Measurements from ENCODE around the gene NSG1. TPM values are rescaled to one million over a fixed set of nuclear protein-coding genes. Genes with fewer than 3 reads are reported as not detected.

The NSG1 gene
- total and polyA plus RNA-seq, 2 of the 8 experiments (the other 6 are each of a cell fraction or from before 2014, with no cell fraction given), result 35.7 to 61.4 TPM

DNA sequence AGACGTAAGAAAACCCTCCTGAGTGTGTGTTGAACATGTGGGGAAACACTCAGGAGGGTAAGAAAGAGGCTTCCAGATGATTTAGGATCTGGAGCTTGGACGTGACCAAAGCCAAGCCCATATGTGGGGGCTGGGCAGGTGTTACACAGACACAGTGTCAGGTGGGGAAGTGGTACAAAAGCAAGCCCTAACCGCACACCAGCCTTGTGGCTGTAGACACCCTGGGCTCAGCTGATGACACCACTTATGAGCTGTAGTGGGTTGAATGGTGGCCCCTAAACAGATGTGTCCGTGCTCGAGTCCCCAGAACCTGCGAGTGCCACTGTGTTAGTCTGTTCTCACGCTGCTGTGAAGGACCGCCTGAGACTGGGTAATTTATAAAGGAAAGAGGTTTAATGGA is 25.0 kb upstream of the NSG1 start:
- Histone ChIP-seq H3K79me1 (ENCODE audit: low read depth, low read length) (no peaks in the 10 kb centered on the region), H2BK15ac (ENCODE audit: low read length) (no peak overlapping the region), H3K14ac (ENCODE audit: insufficient read length) (no peak overlapping the region), H4K5ac (ENCODE audit: insufficient read length, low read depth, low read length) (no peak overlapping the region), H3K4ac (replicated peaks; ENCODE audit: insufficient read length, low read depth, low read length) (no peak overlapping the region), H3K18ac (ENCODE audit: extremely low read depth, low read length) (no peak overlapping the region), H3K4me2 (ENCODE audit: insufficient read depth in 1 of 2, low read depth in 2 of 2, low read length in 2 of 2) (no peak overlapping the region), H3K79me2 (ENCODE audit: control insufficient read depth in 1 of 2, insufficient read depth in 2 of 2, low read length in 2 of 2) (no peaks in the 10 kb centered on the region), H3K36me3 (ENCODE audit: control insufficient read depth in 2 of 4, insufficient read depth in 4 of 4, low read length in 3 of 4) (no peaks in the 10 kb centered on the region), H3K9me3 (ENCODE audit: insufficient read depth in 2 of 2, low read depth in 1 of 2, low read length in 1 of 2) (0 out of 4 replicates have a peak, but pooled peaks cover 0 to 5% of the 10 kb centered on the region in 2 experiments), H4K91ac (replicated peaks; ENCODE audit: insufficient read length, low read length) (no peak overlapping the region), H2BK20ac (ENCODE audit: low read length) (no peak overlapping the region), H3K4me1 (replicated peaks in 1 of 4; ENCODE audit: control insufficient read depth in 3 of 4, insufficient read depth in 4 of 4, low read length in 3 of 4) (peaks cover 0 to 4% (median 1%) of the 10 kb centered on the region in 4 experiments; a peak in 4 of 7 replicates), H3K56ac (replicated peaks; ENCODE audit: insufficient read length, low read depth, low read length) (no peak overlapping the region), H3K27ac (ENCODE audit: low read depth, low read length) (no peak overlapping the region), H4K20me1 (replicated peaks in 1 of 2; ENCODE audit: control insufficient read depth in 1 of 2, insufficient read depth in 2 of 2, low read length in 2 of 2) (no peaks in the 10 kb centered on the region), H3K9ac (replicated peaks in 1 of 4; ENCODE audit: extremely low read depth in 1 of 4, low read depth in 3 of 4, low read length in 3 of 4) (no peak overlapping the region), H3K23ac (ENCODE audit: insufficient read length) (no peak overlapping the region), H3K23me2 (ENCODE audit: low read depth, low read length) (no peaks in the 10 kb centered on the region), H2BK12ac (ENCODE audit: low read depth, low read length) (no peak overlapping the region), H4K8ac (ENCODE audit: extremely low read depth, insufficient read depth, low read length) (no peak overlapping the region), H2BK120ac (replicated peaks; ENCODE audit: low read depth, low read length) (no peak overlapping the region), H3K27me3 (replicated peaks in 1 of 4; ENCODE audit: control insufficient read depth in 3 of 4, extremely low read depth in 1 of 4, insufficient read depth in 3 of 4, low read length in 3 of 4) (peaks cover 0 to 2% (median 0%) of the 10 kb centered on the region in 4 experiments; a peak in 1 of 7 replicates), H3K4me3 (ENCODE audit: extremely low read depth in 1 of 4, insufficient read depth in 2 of 4, low read depth in 3 of 4, low read length in 4 of 4) (no peak overlapping the region), H2AK5ac (ENCODE audit: low read depth, low read length) (no peak overlapping the region), H2BK5ac (ENCODE audit: low read depth, low read length) (no peak overlapping the region), H2AFZ (ENCODE audit: low read length) (no peak overlapping the region)
- POLR2A ChIA-PET (ENCODE audit: partially characterized antibody), result no interaction called here
- DNase-seq (ENCODE audit: low read depth in 1 of 2, low spot score in 2 of 2) (no peak), FAIRE-seq (no peak)
- CTCF ChIA-PET (ENCODE audit: partially characterized antibody), result no interaction called here
- 88% methylated on average over 8 of the region's 8 CpGs; no CpG with 5 or more reads in 1 of the 2 experiments for WGBS, 2 experiments (ENCODE audit: extremely low coverage in 1 of 2, insufficient coverage in 1 of 2, insufficient read length in 1 of 2, insufficient replicate concordance in 2 of 2, low coverage in 1 of 2, low lambda C conversion rate in 2 of 2, missing lambda C conversion rate in 1 of 2)
- TF ChIP-seq JUN (IDR thresholded peaks at IDR 0.05; ENCODE audit: low read depth, low read length), result no peak
- TF ChIP-seq RAD21 (IDR thresholded peaks at IDR 0.05 in 1 of 2, conservative IDR thresholded peaks at IDR 0.05 in 1 of 2; ENCODE audit: low read depth in 2 of 2, low read length in 2 of 2), result no peak
- TF ChIP-seq, protein P1, sequence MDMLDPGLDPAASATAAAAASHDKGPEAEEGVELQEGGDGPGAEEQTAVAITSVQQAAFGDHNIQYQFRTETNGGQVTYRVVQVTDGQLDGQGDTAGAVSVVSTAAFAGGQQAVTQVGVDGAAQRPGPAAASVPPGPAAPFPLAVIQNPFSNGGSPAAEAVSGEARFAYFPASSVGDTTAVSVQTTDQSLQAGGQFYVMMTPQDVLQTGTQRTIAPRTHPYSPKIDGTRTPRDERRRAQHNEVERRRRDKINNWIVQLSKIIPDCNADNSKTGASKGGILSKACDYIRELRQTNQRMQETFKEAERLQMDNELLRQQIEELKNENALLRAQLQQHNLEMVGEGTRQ (IDR thresholded peaks at IDR 0.05; ENCODE audit: low read length), result no peak
- no peak for TF ChIP-seq GABPA (IDR thresholded peaks at IDR 0.05; ENCODE audit: borderline replicate concordance, insufficient read depth, low read length)
- TF ChIP-seq RXRA (IDR thresholded peaks at IDR 0.05; ENCODE audit: insufficient read depth, low read depth, low read length), result no peak
- TF ChIP-seq, protein P2, sequence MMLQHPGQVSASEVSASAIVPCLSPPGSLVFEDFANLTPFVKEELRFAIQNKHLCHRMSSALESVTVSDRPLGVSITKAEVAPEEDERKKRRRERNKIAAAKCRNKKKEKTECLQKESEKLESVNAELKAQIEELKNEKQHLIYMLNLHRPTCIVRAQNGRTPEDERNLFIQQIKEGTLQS (IDR thresholded peaks at IDR 0.05; ENCODE audit: insufficient read depth, low read depth, low read length), result no peak
- no peak for TF ChIP-seq SUZ12 (IDR thresholded peaks at IDR 0.05; ENCODE audit: low read length)
- TF ChIP-seq BCL11A (IDR thresholded peaks at IDR 0.05; ENCODE audit: low read depth in 2 of 2, low read length in 2 of 2), result no peak
- TF ChIP-seq EGR1 (IDR thresholded peaks at IDR 0.05; ENCODE audit: borderline replicate concordance, low read depth, low read length), result no peak
- no peak for TF ChIP-seq HDAC2 (IDR thresholded peaks at IDR 0.05; ENCODE audit: borderline replicate concordance in 1 of 2, low read depth in 2 of 2, low read length in 2 of 2)
- TF ChIP-seq SP4 (IDR thresholded peaks at IDR 0.05; ENCODE audit: low read length), result no peak
- no peak for TF ChIP-seq SIRT6 (IDR thresholded peaks at IDR 0.05; ENCODE audit: low read length)

Measured in H1 (cell line).